OCI-LY3 (cell line): ENCODE data around the gene NXF2.
A peak's percentile ranks its signal among the peaks of the same experiment; 100 is the strongest.

Experiments
- H2AFZ ChIP-seq: fragments of 200-600, 300-600 bp; shearing (Covaris generic); 2 replicates; pipeline ENCODE4 v1.6.0; 2014; ENCODE audit warnings: antibody characterized with exemption, low read depth, low read length
- H3K27ac ChIP-seq: fragments of 200-600, 300-600 bp; sonication (generic); 2 replicates; pipeline ENCODE4 v1.5.1; 2014; ENCODE audit warnings: mild to moderate bottlenecking, low read length, moderate library complexity, mixed read lengths
- H3K27me3 ChIP-seq: fragments of 200-600, 300-600 bp; sonication (generic); 2 replicates; pipeline ENCODE4 v1.6.1; 2014; ENCODE audit warnings: low read depth, low read length, mixed read lengths
- H3K36me3 ChIP-seq: fragments of 200-600, 300-600 bp; sonication (generic); replicated peaks from 2 replicates; pipeline ENCODE3; 2014; ENCODE audit warnings: low read depth, low read length, mixed read lengths
- H3K4me1 ChIP-seq: fragments of 300-600, 200-600 bp; sonication (generic); 2 replicates; pipeline ENCODE4 v1.6.1; 2014; ENCODE audit warnings: low read length, mixed read lengths
- H3K4me2 ChIP-seq: fragments of 200-600, 300-600 bp; sonication (generic); 2 replicates; pipeline ENCODE4 v1.6.1; 2014; ENCODE audit warnings: low read length, mixed read lengths
- H3K4me3 ChIP-seq: fragments of 300-600, 200-600 bp; sonication (generic); 2 replicates; pipeline ENCODE4 v1.5.1; 2014; ENCODE audit warnings: antibody characterized with exemption, mild to moderate bottlenecking, low read length, moderate library complexity
- H3K79me2 ChIP-seq: fragments of 300-600, 200-600 bp; shearing (Covaris generic); 2 replicates; pipeline ENCODE4 v1.6.1; 2014; ENCODE audit warnings: mild to moderate bottlenecking, low read length, mixed read lengths
- H3K9ac ChIP-seq: fragments of 300-600, 200-600 bp; shearing (Covaris generic); 2 replicates; pipeline ENCODE4 v1.6.0; 2014; ENCODE audit warnings: mild to moderate bottlenecking, low read length, moderate library complexity
- H3K9me3 ChIP-seq: fragments of 200-600, 300-600 bp; shearing (Covaris generic); 2 replicates; pipeline ENCODE4 v1.6.1; 2014; ENCODE audit warnings: low read length, mixed read lengths; ENCODE audit not compliant: insufficient read depth
- H4K20me1 ChIP-seq: fragments of 200-600, 300-600 bp; sonication (generic); 2 replicates; pipeline ENCODE4 v1.6.1; 2016; ENCODE audit warnings: low read length, mixed read lengths; ENCODE audit not compliant: insufficient read depth
- EZH2phosphoT487 ChIP-seq: fragments of 200-600 bp; shearing (Covaris generic); IDR thresholded peaks from 2 replicates; pipeline ENCODE4 v1.6.1; 2018; ENCODE audit warnings: antibody characterized with exemption, mixed run types, low read depth
- TF ChIP-seq, protein P1 (sequence below): fragments of 200-600, 300-600 bp; sonication (generic); IDR thresholded peaks from 2 replicates; pipeline ENCODE4 v1.5.1; 2014; ENCODE audit warnings: antibody characterized with exemption, low read length, low read depth

Gene NXF2

DNA sequence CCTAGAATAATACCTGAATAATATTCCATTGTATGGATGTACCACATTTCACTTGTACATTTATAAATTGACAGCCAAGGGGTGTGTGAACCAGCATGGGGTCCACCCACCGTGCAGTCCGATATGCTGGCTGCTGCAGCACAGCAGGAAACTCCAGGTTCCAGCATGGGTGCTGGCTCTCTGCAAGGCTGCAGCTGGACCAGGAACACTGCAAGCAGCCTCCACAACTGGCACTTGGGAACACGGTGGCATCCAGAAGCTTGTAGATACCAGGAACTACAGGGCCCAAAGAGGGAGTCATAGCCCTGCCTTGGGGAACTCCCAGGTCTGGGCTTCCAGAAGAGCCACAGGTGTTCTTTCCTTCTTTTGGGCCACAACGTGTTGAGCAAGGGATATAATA is 91.2 kb downstream of the NXF2 start:
- Histone ChIP-seq H3K4me1 (no peaks in the 10 kb centered on the region), H3K4me2 (no peak overlapping the region), H3K27ac (no peak overlapping the region), H4K20me1 (no peaks in the 10 kb centered on the region), H2AFZ (no peak overlapping the region), H3K9me3 (no peaks in the 10 kb centered on the region), H3K27me3 (no peaks in the 10 kb centered on the region), H3K36me3 (no peaks in the 10 kb centered on the region), H3K4me3 (no peak overlapping the region), H3K9ac (no peak overlapping the region), H3K79me2 (no peaks in the 10 kb centered on the region)
- no peak for TF ChIP-seq EZH2phosphoT487

DNA sequence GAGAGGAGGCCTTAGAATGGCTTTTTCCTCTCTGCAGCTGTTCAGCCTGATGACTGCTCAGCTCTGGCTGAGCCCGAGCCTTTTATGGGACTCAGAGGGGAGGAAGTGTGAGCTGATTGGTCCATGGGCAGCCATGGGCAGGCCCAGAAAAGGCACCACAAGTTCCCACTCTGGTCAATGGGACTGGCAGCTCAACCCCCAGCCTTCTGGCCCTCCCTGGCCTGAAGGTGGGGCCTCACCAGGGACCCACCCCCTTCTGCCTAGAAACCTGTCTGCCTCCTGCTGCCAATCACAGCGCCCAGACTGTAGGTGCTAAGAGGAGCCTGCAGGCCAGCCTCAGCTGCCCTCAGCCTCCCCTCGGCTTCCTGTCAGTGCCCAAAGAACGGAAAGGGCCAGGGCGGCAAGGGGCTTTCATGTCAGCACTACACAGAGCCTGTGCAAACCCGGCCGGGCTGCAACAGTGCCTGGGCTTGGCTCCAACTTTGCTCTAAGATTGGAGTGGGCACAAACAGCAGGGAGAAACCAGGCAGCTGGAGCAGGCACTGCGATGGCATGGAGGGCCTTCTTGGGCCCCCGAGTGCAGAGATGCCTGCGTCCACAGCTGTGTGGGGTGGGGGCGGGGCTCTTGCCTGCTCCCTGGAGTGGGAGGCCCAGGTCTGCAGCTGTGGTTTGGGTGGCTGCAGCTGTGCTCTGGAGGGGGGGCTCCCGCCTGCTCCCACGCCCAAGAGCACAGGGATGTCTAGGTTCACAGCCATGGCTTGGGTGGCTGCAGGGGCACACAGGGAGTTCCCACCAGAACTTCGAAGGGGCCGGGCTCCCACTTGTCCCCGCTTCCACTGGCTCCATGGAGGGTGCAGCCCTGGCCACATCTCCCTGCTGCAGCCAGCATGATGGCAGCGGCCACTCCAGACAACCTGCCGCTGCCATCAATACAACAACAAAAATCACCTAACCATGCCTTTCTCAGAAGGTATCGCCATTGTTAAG is 92.6 kb downstream of the NXF2 start:
- Histone ChIP-seq H2AFZ (no peak overlapping the region), H3K79me2 (no peaks in the 10 kb centered on the region), H3K4me2 (no peak overlapping the region), H3K4me1 (no peaks in the 10 kb centered on the region), H4K20me1 (no peaks in the 10 kb centered on the region), H3K4me3 (no peak overlapping the region), H3K36me3 (no peaks in the 10 kb centered on the region), H3K27ac (no peak overlapping the region), H3K9ac (no peak overlapping the region), H3K27me3 (no peaks in the 10 kb centered on the region), H3K9me3 (no peaks in the 10 kb centered on the region)
- TF ChIP-seq, protein P1, sequence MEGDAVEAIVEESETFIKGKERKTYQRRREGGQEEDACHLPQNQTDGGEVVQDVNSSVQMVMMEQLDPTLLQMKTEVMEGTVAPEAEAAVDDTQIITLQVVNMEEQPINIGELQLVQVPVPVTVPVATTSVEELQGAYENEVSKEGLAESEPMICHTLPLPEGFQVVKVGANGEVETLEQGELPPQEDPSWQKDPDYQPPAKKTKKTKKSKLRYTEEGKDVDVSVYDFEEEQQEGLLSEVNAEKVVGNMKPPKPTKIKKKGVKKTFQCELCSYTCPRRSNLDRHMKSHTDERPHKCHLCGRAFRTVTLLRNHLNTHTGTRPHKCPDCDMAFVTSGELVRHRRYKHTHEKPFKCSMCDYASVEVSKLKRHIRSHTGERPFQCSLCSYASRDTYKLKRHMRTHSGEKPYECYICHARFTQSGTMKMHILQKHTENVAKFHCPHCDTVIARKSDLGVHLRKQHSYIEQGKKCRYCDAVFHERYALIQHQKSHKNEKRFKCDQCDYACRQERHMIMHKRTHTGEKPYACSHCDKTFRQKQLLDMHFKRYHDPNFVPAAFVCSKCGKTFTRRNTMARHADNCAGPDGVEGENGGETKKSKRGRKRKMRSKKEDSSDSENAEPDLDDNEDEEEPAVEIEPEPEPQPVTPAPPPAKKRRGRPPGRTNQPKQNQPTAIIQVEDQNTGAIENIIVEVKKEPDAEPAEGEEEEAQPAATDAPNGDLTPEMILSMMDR: no peak
- TF ChIP-seq EZH2phosphoT487: no peak

DNA sequence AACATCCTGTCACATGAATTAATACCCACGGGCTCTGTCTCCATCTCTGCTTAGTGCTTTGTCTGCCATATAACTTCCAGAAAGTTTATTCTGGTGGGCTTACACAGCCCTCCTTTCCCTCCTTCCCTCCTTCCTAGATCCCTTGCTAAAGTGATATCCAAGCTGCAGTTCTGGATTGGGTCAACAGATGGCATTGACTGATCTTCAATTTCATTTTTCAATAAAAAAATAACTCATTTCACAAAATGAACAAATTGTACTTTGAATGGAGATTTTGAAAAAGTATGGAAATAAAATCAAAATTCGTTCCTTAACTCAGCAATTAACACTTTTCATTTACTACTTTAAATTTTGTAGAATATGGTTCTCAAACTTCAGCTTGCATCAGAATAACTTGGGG is 94.9 kb downstream of the NXF2 start:
- no peaks in the 10 kb centered on the region for H3K9me3 ChIP-seq
- H3K9ac ChIP-seq: no peak overlapping the region
- no peak overlapping the region for H3K27ac ChIP-seq
- no peaks in the 10 kb centered on the region for H3K36me3 ChIP-seq
- no peak overlapping the region for H2AFZ ChIP-seq
- no peaks in the 10 kb centered on the region for H3K4me1 ChIP-seq
- H3K27me3 ChIP-seq: no peaks in the 10 kb centered on the region
- no peaks in the 10 kb centered on the region for H3K79me2 ChIP-seq
- H3K4me2 ChIP-seq: no peak overlapping the region
- TF ChIP-seq, protein P1: no peak
- TF ChIP-seq EZH2phosphoT487: no peak
- no peak overlapping the region for H3K4me3 ChIP-seq
- no peaks in the 10 kb centered on the region for H4K20me1 ChIP-seq

DNA sequence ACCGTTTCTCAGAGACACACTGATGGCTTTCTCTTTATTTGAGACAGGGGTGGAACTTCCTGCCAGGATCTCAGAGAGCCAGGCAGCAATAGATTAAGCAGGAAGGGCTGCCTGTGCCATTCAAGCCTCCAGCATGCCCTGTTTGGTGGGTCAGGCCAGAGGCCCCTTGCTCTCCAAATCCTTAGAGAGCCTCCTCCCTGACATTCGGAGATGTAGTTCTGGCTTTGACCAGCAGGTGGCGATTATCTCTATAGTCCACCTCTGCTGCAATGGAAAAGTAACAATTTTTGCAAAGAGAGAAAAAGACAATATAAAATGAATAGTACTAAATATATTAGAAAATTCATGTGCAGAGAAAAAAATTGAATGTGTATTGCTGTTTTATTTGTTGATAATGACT is 98.9 kb downstream of the NXF2 start:
- H3K9ac ChIP-seq: no peak overlapping the region
- no peaks in the 10 kb centered on the region for H4K20me1 ChIP-seq
- H3K9me3 ChIP-seq: no peaks in the 10 kb centered on the region
- H3K36me3 ChIP-seq: no peaks in the 10 kb centered on the region
- H3K27ac ChIP-seq: no peak overlapping the region
- no peaks in the 10 kb centered on the region for H3K79me2 ChIP-seq
- no peaks in the 10 kb centered on the region for H3K27me3 ChIP-seq
- H2AFZ ChIP-seq: no peak overlapping the region
- TF ChIP-seq, protein P1: peak; percentile 48
- TF ChIP-seq EZH2phosphoT487: no peak
- H3K4me1 ChIP-seq: no peaks in the 10 kb centered on the region
- no peak overlapping the region for H3K4me3 ChIP-seq
- no peak overlapping the region for H3K4me2 ChIP-seq
